CD14-positive monocyte (primary cell): ENCODE measurements around the gene ADAM23. TPM values are rescaled to one million over a fixed set of nuclear protein-coding genes. Genes with fewer than 3 reads are reported as not detected.

Experiments
- DNase-seq, 3 donors: peaks; one replicate each; pipeline ENCODE4 v3.0.0-alpha.2; 2011 to 2022
- H2AFZ ChIP-seq: 2 replicates; pipeline ENCODE4 v1.6.0; 2012; ENCODE audit warnings: mild to moderate bottlenecking, low read depth, low read length, inconsistent platforms; ENCODE audit not compliant: insufficient read depth, poor library complexity, severe bottlenecking
- H3K27ac ChIP-seq, 2 donors: 1 replicate in 1 of 2; 2 replicates in 1 of 2; pipeline ENCODE4 v1.5.1; 2012 to 2013; ENCODE audit warnings: low read length in 2 of 2, control low read depth in 1 of 2, inconsistent platforms in 1 of 2, low read depth in 1 of 2, mild to moderate bottlenecking in 1 of 2
- H3K27me3 ChIP-seq, 2 donors: one replicate each; pipeline versions ENCODE4 v1.6.0 to v1.6.1; 2011 to 2013; ENCODE audit warnings: low read length in 2 of 2; ENCODE audit not compliant: control insufficient read depth in 2 of 2, insufficient read depth in 2 of 2
- H3K36me3 ChIP-seq, 2 donors: replicated peaks in 1 of 2; 1 replicate in 1 of 2; 2 replicates in 1 of 2; pipeline versions ENCODE4 v1.5.1 to v1.6.1; 2012 to 2013; ENCODE audit warnings: low read length in 2 of 2, control low read depth in 1 of 2, inconsistent platforms in 1 of 2, mild to moderate bottlenecking in 1 of 2; ENCODE audit not compliant: insufficient read depth in 2 of 2, control insufficient read depth in 1 of 2
- H3K4me1 ChIP-seq, 2 donors: 1 replicate in 1 of 2; 2 replicates in 1 of 2; pipeline versions ENCODE4 v1.5.1 to v1.6.1; 2012 to 2013; ENCODE audit warnings: low read length in 2 of 2, control low read depth in 1 of 2, inconsistent platforms in 1 of 2, mild to moderate bottlenecking in 1 of 2, moderate library complexity in 1 of 2; ENCODE audit not compliant: insufficient read depth in 2 of 2, control insufficient read depth in 1 of 2
- H3K4me2 ChIP-seq: replicated peaks from 2 replicates; pipeline ENCODE3; 2012; ENCODE audit warnings: low read length, moderate library complexity, mild to moderate bottlenecking; ENCODE audit not compliant: poor library complexity, severe bottlenecking; ENCODE audit errors: extremely low read depth
- H3K4me3 ChIP-seq, 3 experiments: fragments of 200-600 bp in 1 of 3; sonication (generic) in 1 of 3; replicated peaks in 1 of 3; 1 replicate in 2 of 3; 2 replicates in 1 of 3; pipeline ENCODE4 v1.5.1; 2011 to 2013; ENCODE audit warnings: low read length in 3 of 3, mild to moderate bottlenecking in 3 of 3, control low read depth in 2 of 3, low read depth in 2 of 3, inconsistent platforms in 1 of 3, moderate library complexity in 1 of 3
- H3K79me2 ChIP-seq: 2 replicates; pipeline ENCODE4 v1.6.0; 2012; ENCODE audit warnings: mild to moderate bottlenecking, control low read depth, inconsistent platforms, low read length, moderate library complexity; ENCODE audit not compliant: insufficient read depth
- H3K9ac ChIP-seq: 2 replicates; pipeline ENCODE4 v1.6.0; 2017; ENCODE audit warnings: low read length, mild to moderate bottlenecking; ENCODE audit not compliant: insufficient read depth, poor library complexity, severe bottlenecking
- H3K9me3 ChIP-seq, 2 donors: replicated peaks in 1 of 2; 1 replicate in 1 of 2; 2 replicates in 1 of 2; pipeline versions ENCODE4 v1.5.1 to v1.6.1; 2012 to 2013; ENCODE audit warnings: low read length in 2 of 2, control low read depth in 1 of 2; ENCODE audit not compliant: control insufficient read depth in 1 of 2, insufficient read depth in 1 of 2
- H4K20me1 ChIP-seq: 2 replicates; pipeline ENCODE4 v1.6.0; 2012; ENCODE audit warnings: mild to moderate bottlenecking, low read length, control low read depth, moderate library complexity; ENCODE audit not compliant: insufficient read depth
- H3K27ac Mint-ChIP-seq, 7 donors: one replicate each; pipeline ENCODE4 v1.8.0; 2020; ENCODE audit warnings: mild to moderate bottlenecking in 7 of 7, mixed read lengths in 7 of 7, moderate library complexity in 6 of 7, inconsistent platforms in 2 of 7
- H3K27me3 Mint-ChIP-seq, 3 donors: one replicate each; pipeline ENCODE4 v1.8.0; 2021 to 2022; ENCODE audit warnings: low read depth in 3 of 3, mild to moderate bottlenecking in 3 of 3, mixed read lengths in 3 of 3, moderate library complexity in 3 of 3, inconsistent platforms in 1 of 3
- H3K36me3 Mint-ChIP-seq, 2 donors: one replicate each; pipeline ENCODE4 v1.8.0; 2020; ENCODE audit warnings: mixed read lengths in 2 of 2, inconsistent platforms in 1 of 2, mild to moderate bottlenecking in 1 of 2
- H3K4me1 Mint-ChIP-seq: one replicate; pipeline ENCODE4 v1.8.0; 2020; ENCODE audit warnings: mild to moderate bottlenecking, mixed read lengths
- H3K4me3 Mint-ChIP-seq, 2 donors: one replicate each; pipeline ENCODE4 v1.8.0; 2020; ENCODE audit warnings: mild to moderate bottlenecking in 2 of 2, mixed read lengths in 2 of 2, moderate library complexity in 1 of 2
- H3K9me3 Mint-ChIP-seq, 7 donors: one replicate each; pipeline ENCODE4 v1.8.0; 2020 to 2022; ENCODE audit warnings: mixed read lengths in 7 of 7, mild to moderate bottlenecking in 6 of 7, moderate library complexity in 6 of 7, inconsistent platforms in 2 of 7
- WGBS: methylation state at CpG from one replicate; pipeline ENCODE4 v1.1.5; 2013; ENCODE audit warnings: missing lambda C conversion rate; ENCODE audit not compliant: insufficient coverage; 5-methylcytosine and 5-hydroxymethylcytosine counted together
- intact Hi-C, 2 donors: fragments of 100-400 bp; cut with micrococcal nuclease; formaldehyde crosslinking; loops; one replicate each; pipeline versions ENCODE4 v1.15.0 to v1.15.1; 2023
- polyA plus RNA-seq, 3 donors: library from polyadenylated mRNA; depleted of rRNA in 1 of 3; unstranded in 2 of 3; stranded (reverse) in 1 of 3; fragments of 300-500 nt in 2 of 3; fragments of >200 nt in 1 of 3; fragmentation: Illumina TruSeq in 2 of 3; gene quantifications; 1 replicate in 2 of 3; 2 replicates in 1 of 3; pipeline ENCODE4 v1.2.3, GENCODE V29; 2012 to 2021
- TF ChIP-seq, protein P1 (sequence below): fragments of 200-600 bp; IDR thresholded peaks from one replicate; pipeline ENCODE4 v1.8.0; 2022; ENCODE audit warnings: antibody characterized with exemption, mild to moderate bottlenecking

Gene ADAM23
- polyA plus RNA-seq, 3 donors: not detected

DNA sequence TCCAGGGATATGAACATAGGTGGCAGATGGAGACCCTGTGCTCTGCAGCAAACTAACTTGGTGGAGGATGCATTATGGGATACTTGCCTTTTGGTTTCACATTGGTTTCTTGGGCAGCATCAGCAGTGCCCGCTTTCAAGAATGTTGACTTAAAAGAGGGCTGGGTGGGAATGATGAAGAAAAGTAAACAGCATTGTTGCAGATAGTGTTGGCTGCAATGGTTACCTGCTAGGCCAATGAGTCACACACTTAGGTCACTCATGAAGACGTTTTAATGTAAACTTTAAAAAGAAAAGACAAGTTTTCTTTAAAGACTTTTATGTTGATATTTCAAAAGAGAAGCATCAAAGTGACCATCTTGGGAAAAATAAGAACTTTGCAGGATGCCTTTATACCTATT is 172.8 kb downstream of the ADAM23 start:
- H3K4me1 Mint-ChIP-seq: no peaks in the 10 kb centered on the region
- Histone ChIP-seq H4K20me1 (no peaks in the 10 kb centered on the region), H3K9ac (no peak overlapping the region), H3K4me3 (no peak overlapping the region), H3K27me3 (no peaks in the 10 kb centered on the region), H2AFZ (no peak overlapping the region), H3K9me3 (no peaks in the 10 kb centered on the region), H3K4me1 (no peaks in the 10 kb centered on the region), H3K79me2 (no peaks in the 10 kb centered on the region), H3K27ac (no peak overlapping the region), H3K4me2 (no peak overlapping the region), H3K36me3 (no peaks in the 10 kb centered on the region)
- H3K4me3 Mint-ChIP-seq: no peak overlapping the region
- TF ChIP-seq, protein P1, sequence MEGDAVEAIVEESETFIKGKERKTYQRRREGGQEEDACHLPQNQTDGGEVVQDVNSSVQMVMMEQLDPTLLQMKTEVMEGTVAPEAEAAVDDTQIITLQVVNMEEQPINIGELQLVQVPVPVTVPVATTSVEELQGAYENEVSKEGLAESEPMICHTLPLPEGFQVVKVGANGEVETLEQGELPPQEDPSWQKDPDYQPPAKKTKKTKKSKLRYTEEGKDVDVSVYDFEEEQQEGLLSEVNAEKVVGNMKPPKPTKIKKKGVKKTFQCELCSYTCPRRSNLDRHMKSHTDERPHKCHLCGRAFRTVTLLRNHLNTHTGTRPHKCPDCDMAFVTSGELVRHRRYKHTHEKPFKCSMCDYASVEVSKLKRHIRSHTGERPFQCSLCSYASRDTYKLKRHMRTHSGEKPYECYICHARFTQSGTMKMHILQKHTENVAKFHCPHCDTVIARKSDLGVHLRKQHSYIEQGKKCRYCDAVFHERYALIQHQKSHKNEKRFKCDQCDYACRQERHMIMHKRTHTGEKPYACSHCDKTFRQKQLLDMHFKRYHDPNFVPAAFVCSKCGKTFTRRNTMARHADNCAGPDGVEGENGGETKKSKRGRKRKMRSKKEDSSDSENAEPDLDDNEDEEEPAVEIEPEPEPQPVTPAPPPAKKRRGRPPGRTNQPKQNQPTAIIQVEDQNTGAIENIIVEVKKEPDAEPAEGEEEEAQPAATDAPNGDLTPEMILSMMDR: no peak
- no peak for DNase-seq
- intact Hi-C loops: no loop called here
- no peak overlapping the region for H3K27ac Mint-ChIP-seq
- no peaks in the 10 kb centered on the region for H3K36me3 Mint-ChIP-seq
- WGBS: 69% methylated on average over 2 of the region's 2 CpGs
- peaks cover 0 to 8% (median 0%) of the 10 kb centered on the region in 7 donors for H3K9me3 Mint-ChIP-seq
- peaks cover 1 to 4% (median 2%) of the 10 kb centered on the region in 3 donors for H3K27me3 Mint-ChIP-seq

DNA sequence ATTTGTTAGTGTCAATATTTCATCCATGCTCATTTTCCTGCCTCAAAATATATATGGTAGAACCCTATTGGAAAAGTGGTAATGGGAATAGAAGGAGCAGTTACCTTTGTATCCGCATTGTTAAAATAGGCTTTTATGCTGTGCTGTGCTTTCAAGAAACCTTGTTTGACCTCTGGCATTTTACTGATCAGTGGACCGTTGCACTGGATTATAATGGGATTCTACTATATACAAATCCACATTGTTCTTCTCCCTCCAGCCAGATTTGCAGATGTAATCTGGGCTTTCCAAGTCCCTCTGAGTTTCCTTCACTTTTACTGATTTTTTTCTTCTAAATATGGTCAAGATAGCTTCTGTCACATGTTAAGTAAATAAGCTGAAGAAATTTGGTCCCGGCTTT is 175.7 kb downstream of the ADAM23 start:
- Histone ChIP-seq H3K36me3 (no peaks in the 10 kb centered on the region), H4K20me1 (no peaks in the 10 kb centered on the region), H3K4me3 (no peak overlapping the region), H3K4me2 (no peak overlapping the region), H3K9ac (no peak overlapping the region), H3K27me3 (no peaks in the 10 kb centered on the region), H2AFZ (no peak overlapping the region), H3K9me3 (no peaks in the 10 kb centered on the region), H3K4me1 (no peaks in the 10 kb centered on the region), H3K79me2 (no peaks in the 10 kb centered on the region), H3K27ac (no peak overlapping the region)
- TF ChIP-seq, protein P1: no peak
- 100% methylated on average over 1 of the region's 3 CpGs for WGBS
- Mint-ChIP-seq H3K36me3 (no peaks in the 10 kb centered on the region), H3K4me1 (no peaks in the 10 kb centered on the region), H3K9me3 (peaks cover 0 to 8% (median 0%) of the 10 kb centered on the region in 7 donors), H3K27me3 (peaks cover 0 to 2% (median 2%) of the 10 kb centered on the region in 3 donors), H3K4me3 (no peak overlapping the region), H3K27ac (no peak overlapping the region)
- no peak for DNase-seq
- intact Hi-C loops: no loop called here
